HG02884 (cell line): ENCODE results near the gene HSD17B8.

Experiments
- ATAC-seq: cut with Tn5 transposase; IDR thresholded peaks from one replicate; pipeline ENCODE4 v1.9.1; 2021; ENCODE audit warnings: mild to moderate bottlenecking, moderate library complexity; ENCODE audit not compliant: unreplicated experiment

The HSD17B8 gene

DNA sequence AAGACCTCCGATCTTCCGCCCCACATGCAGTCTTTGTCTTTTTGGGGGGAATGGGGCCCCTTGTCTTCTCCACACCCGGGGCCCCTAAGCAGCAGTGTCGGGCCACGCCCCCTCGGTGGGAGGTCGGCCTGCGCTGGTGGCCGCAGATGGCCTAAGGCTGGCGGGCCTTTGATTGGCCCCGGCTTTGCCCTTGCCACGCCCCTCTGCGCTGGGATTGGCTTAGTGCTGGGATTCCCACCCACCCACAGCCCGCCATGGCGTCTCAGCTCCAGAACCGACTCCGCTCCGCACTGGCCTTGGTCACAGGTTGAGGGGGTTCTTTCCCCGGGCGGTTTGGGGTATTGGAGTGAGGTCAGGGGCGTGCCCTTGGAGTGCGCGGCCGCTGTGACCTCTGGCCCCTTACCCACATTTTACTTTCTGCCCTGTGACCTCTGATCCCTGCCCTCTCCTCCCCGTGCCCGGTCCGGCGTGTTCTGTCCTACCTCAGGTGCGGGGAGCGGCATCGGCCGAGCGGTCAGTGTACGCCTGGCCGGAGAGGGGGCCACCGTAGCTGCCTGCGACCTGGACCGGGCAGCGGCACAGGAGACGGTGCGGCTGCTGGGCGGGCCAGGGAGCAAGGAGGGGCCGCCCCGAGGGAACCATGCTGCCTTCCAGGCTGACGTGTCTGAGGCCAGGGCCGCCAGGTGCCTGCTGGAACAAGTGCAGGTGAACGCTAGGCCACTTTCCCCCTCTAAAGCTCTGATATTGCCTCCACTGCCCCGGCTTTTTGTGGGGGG lies at the start of gene HSD17B8:
HSD17B8 (plus strand) TSS at position 241 of the 776 bp plus-strand sequence; CDS start at position 255, 14 bp downstream.
- ATAC-seq: peak; percentile 39

DNA sequence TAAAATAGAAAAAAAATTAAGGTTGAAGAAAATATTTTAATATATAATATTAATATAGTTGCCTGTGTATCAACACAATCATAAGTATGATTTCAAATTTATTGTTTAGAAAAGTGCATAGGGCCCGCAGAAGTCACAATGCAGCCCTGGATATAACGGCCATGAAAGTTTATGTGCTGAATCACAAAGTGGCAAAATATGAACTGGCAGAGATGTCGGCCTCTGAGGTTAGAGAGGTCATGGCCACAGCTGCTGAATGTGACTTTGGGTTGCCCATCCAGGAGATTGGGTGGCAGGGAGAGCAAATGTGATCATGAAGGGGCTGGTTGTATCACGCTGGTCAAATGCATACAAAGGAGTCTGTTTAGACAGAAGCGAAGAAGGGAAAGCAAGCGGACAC lies 47.9 kb upstream of the HSD17B8 start:
- ATAC-seq: no peak

DNA sequence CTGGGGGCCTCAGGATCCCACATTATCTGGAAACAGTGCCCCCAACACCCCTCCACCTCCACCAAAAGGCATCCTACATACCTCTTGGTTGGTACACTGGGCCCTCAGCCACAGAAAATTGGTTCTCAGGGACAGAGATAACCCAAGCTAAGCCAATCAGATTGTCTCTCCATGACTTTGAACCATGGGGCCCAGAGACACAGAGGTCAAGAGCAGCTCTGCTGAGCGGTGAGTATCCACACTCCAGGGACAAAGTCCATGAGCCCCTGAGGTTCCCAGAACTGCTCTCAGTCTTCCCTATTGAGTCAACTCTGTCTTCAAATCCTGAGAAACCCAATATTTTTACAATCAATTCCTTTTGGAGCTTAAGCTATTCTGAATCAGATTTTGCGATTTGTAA lies 47.5 kb upstream of the HSD17B8 start:
- ATAC-seq: no peak

DNA sequence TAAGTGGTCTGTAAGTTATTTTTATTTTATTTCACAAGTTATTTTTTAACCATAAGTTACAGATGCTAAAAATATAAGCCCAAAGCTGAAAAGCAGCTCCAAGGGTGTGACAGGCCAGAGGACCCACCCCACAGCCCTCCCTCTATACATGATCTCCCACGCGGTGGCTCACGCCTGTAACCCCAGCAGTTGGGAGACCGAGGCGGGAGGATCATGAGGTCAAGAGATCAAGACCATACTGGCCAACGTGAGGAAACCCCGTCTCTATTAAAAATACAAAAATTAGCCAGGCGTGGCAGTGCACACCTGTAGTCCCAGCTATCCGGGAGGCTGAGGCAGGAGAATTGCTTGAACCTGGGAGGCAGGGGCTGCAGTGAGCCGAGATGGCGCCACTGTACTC lies 44.4 kb upstream of the HSD17B8 start:
- no peak for ATAC-seq

DNA sequence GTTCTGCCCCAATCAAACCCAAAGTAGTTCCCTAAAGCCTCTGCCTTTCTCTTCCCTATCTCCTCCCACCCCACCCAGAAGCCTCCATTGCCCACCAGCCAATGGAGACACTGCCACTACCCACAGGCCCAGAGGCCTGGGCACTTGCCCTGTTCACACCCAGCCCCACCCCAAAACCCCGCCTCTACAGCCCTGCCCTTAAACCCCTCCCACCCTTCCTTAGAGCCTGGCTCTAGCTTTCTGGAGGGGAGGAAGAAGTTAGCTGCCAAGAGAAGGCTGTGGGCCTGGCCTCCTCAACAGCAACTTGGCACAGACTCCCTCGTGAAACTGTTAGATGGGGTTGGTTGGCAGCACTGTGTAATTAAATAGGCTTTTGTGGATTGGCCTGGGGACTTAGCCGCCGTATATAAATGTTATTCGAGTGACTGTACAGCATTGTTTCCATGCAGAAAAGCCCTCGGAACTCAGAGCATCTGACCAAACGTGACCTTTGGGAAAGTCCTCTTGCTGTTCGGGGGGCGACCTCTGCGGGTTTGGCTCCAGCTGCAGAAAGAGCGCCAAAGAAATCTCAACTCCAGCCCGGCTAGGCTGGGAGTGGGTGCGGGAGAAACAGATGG lies 43.6 kb upstream of the HSD17B8 start:
- no peak for ATAC-seq

DNA sequence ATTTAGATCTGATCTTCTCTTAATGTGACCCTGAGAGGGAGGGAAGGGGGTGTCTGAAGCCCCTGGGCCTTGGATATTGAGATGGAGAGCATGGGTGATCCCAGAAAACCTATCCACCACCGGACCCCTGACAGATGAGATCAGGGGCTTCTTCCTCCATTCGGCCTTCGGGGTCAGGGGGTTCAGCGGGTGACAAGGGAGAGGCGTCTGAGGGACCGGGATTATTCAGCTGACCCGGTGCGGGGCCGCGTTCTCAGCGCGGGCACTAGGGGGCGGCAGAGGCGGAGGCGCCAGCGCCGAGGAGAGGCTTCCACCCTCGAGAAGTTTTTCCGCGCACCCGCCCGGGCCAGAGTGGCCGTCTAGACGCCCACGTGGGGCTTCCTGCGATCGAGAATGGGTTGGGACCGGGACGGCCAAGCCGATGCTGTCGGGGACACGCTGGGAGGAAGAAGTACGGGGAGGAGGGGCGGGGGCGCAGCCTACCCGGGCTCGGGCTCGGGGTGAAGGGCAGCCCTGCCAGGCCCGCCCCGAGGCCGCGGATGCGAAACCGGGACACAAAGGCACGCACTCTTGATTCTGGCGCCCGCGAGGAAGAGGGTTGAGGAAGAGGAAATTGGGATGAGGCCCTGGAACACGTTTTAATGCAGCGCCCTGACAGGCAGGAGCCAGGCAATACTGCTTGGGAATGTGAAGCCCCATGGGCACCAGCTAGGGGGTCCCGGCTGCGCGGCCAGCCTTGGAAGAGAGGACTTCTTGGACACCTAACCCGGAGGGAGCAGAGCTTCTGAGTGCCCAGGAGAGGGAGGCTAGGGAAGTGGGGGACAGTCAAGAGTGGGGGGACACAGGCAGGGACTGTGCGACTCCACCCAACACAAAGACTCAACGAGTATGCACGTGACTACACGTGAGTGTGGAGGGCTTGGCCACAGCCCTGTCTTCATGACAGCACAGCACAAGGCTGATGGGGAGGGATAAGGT lies 42.8 kb upstream of the HSD17B8 start:
- peak; percentile 48 for ATAC-seq

DNA sequence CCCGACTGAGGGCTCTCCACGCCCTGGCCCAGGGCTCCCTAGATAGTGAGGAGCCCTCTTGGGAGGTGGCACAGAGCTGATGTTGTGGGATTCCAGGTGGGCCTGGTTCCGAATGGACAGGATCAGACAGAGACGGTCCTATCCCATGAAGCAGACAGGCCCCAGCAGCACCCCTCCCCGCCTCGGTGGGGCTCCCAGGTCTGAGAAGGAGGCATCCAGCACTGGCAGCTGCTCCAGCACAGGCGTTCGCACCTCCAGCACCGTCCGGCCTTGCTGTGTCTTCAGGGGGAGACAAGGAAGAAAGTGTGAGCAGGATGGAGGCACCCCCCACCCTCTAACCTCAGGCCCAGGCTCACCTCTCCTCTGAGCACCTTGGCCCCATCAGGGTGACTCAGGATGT lies 40.9 kb upstream of the HSD17B8 start:
- ATAC-seq: no peak

DNA sequence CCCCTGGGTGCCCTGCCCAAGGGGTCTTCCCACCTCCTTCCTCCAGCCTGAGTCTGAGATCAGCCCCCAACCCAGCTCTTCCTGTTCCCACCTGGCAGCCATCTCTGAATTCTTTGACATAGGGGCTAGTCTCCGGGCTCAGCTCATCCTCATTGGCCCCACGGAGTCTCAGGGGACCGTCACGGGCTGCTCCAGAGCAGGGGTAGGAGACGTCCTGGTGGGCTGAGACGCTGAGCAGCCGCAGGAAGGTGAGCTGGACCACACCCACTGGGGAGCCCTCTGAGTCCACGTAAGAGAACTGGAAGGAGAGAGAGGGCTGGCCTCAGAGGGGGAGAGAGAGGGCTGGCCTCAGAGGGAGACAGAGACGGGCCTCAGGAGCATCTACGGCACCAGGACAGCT lies 40.3 kb upstream of the HSD17B8 start:
- no peak for ATAC-seq

DNA sequence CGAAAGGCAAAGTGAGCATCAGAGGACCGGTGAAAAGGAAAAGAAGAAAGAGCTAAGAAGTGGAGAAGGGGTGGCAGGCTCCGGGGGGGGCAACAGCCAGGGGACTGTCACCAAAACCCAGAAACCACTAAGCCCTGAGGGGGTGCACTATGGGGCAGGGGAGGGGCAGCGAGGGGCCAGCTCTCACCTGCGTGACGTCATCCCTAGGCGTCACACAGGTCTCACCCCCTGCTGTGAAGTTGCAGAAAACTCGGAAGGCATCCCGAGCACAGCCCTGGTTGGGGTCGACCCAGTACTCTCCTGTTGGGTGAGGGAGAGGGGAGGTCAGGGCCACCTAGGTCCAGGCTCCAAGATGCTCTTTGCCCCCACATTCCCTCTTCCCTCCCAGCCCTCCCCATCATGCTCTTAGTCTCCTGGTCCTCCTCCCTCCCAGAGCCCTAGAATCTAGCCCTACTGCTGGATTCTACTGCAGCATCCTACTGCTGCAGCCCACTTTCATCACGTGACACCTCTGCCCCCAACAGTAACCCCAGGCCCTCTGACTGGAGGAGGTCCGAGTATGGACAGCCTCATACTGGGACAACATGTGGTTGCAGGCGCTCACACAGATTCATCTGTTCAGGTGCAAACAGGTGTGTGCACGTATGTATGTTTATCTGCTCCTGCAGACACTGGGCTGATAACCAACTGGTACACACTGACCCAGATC lies 39.6 kb upstream of the HSD17B8 start:
- no peak for ATAC-seq

DNA sequence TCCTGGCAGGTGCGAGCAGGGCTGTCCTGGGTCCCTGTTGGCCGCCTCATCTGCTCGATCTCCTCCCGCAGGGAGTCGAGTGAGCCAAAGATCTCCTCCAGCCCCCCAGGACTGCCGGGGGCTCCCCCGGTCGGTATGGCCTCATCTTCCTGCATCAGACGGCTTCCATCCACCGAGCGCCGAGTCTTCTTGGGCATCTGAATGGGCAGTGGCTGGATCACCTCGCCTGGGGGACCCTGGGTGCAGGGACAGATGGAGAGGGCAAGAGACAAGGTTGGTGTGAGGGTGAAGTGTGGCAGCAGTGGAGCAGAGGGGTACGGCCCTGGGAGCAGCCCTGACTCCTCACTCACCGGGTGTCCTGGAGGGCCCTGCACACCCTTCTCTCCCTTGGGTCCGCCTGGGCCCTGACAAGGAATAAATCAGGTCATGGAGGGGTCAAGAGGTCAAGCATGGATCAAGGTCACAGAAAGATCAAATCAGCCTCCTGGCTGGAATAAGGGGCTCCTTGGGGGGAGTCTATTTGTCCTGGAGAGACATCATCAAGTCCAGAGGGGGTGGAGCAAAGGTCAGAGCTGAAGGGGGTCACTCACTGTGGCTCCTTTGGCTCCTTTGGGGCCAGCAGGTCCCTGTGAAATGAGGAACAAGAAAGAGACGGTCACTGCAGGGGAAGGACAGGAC lies 38.7 kb upstream of the HSD17B8 start:
- ATAC-seq: no peak

DNA sequence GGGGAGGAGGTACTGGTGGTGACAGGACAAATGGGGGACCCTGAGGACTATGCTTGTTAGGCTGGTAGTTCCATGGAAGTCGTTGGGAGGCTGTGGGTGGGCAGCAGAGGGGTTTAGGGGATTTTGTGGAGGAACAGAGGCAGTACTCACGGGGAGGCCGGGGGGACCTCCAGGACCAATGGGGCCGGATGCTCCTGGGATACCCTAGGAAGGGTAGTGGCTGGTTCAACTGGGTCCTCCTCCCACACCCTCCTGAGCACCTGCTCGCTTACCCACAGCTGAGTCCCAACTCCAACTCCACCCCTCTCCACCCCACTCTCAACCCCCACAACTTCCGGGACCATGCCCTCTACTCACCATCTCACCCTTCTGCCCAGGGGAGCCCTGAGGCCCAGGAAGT lies 38.1 kb upstream of the HSD17B8 start:
- no peak for ATAC-seq

DNA sequence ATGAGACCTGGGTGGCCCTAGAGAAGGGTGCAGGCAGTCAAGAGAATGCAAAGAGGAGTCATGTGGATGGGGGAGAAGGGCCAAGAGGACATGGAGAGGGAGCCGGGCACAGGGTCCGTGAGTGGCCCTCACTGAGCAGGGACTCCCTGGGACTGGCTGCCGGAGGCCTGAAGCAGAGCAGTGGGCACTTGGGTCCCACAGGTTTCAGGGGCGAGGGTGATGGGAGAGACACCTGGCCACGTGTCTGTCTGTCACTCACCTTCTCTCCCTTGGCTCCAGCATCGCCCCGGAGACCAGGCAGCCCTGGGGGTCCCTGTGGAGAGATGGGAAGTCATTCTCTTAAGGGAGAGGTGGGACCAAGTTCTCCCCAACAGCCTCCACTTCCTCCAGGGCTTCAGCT lies 37.6 kb upstream of the HSD17B8 start:
- no peak for ATAC-seq

DNA sequence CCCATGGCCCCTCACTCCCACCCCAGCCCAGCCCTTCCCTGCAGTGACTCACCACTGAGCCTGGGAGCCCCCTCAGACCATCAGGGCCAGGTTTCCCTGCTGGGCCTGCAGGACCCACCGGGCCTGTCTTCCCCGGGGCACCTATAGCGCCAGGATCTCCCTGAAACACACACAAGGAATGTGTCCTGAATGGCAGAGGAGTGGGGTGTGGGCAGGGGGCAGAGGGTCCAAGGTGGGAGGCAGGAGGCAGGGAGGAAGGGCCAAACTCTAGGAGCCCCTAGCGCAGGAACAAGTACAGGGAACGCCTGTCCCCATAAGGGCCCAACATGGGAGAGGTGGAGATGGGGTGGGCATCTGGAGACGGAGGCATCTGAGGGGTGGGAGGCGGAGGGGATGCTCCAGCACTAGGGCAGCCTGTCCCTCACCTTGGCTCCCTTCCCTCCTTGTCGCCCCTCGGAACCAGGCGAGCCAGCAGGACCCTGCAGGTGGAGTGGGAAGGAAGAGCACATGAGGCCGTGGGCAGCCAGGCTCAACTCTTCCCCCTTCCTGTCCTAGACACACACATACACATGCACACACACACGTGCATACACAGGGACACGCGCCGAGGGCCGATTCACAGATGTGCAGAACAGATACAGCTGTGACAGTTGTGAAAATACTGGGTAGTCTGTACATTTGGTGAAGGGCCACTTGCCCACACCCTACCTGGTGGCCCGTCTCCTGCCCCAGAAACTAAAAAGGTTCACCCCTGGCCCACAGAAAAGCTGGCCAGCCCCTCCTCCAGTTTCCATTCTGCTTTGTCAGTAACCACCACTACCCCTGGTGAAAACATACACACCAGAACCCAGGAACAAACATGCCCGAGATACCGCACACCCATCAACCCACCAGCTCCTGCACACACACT lies 36.8 kb upstream of the HSD17B8 start:
- ATAC-seq: no peak

DNA sequence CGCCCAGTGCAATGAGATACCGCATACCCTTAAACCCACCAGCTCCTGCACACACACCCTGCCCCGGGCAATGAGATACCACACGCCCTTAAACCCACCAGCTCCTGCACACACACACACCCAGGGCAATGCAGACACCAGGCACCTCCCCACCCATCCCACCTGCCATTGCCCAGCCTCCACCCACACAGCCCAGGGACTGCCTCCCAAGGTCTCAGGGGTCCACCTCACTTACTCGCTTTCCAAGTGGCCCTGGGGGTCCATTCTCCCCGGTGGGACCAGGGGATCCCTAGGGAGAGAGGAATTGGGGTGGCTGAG lies 36.2 kb upstream of the HSD17B8 start:
- ATAC-seq: no peak

DNA sequence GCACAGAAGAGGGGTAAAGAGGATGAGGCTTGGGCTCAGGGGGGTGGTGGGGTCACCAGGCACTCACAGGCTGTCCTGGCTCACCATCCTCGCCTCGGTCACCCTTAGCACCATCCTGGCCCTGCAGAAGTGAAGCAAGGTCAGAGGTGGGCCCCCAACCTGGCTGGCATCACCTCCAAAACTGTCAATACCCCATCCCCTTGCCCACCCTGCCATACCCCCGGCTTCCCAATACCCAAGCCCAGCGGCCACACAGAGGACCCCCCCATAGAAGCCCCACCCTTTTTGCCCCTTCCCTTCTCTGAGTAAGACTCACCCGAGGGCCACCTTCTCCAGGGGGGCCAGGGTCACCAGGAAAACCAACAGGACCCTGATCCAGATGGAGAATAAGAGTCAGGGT lies 35.8 kb upstream of the HSD17B8 start:
- no peak for ATAC-seq

DNA sequence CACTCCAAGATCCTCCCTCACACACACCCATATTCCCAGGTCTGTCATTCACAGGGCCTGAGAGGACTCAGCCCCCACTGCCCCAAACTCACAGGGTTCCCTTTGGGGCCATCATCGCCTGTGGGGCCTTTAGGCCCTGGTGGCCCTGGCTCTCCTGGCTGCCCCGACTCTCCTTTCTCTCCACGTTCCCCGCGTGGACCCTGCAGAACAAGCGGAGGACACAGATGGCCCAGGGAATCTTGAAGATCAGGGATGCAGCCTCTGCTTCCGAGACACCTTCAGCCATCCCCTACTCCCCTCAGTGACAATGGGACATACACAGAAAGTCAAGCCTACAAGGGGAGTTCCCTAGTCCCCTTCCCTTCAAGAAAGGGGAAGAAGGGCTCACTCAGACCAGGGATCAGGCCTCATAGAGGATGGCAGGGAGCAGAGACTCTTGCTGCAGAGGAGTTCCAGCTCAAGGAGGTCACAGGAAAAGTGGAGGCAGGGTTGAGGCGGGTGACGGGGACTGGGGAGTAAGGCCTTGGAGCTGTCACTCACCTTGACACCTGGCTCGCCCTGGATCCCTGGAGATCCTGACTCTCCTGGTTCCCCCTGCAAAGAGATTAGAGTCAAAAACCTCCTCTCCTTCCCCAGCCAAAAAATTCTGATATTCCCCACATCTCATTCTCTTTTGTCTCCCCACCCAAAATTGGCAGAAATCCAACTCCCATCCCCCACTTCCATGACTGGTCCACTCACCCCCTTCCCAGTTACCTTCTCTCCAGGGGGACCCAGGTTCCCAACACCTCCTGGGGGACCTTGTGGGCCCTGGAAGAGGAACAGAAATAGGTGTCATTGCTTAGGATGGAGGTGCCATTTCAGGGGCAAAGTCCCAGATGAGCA lies 34.9 kb upstream of the HSD17B8 start:
- no peak for ATAC-seq

DNA sequence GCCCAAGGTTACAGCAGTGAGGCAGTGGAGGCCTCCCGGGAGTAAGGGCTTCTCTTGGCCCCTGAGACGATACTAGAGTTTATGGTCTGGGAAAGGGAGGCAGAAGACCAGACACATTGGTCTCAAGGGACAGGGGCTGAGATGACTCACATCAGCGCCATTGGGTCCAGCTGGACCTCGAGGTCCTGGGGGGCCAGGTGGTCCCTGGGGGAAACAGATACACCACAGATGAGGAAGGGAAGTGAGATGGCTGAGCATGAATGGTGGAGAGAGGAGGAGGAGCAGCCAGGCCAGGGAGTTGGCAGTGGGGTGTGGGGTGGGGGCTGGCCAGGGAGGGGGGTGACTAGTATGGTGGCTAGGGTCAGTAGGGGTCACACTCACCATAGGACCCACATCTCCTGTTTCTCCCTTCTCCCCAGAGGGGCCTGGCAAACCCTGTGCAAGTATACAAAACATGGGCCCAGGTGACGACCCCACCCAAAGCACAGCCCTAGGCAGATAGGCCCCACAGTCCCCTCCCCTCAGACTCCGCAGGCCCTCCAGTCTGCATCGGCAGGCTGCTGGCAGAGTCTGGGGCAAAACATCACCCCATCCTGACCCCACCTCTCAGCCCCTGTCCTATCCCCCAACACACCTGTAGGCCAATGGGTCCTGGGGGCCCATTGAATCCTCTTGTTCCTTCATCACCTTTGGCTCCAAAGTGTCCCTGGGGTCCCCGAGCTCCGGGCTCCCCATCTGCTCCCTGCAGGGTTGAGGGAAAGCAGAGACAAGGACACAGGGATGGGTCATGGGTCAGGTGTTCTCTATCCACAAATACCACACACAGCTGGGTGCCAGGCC lies 34.1 kb upstream of the HSD17B8 start:
- no peak for ATAC-seq
